GM23338 (cell line): ENCODE results near the gene ADAD2.

Experiments used
- CREB1 ChIP-seq: fragments of 250-450 bp; sonication (Bioruptor Pico); IDR thresholded peaks from 2 replicates; pipeline ENCODE4 v1.5.0; 2020; ENCODE audit warnings: low read depth, mild to moderate bottlenecking, moderate library complexity
- EZH2 ChIP-seq: fragments of 200-600 bp; sonication (generic); IDR thresholded peaks from one replicate; pipeline ENCODE4 v1.8.0; 2017; ENCODE audit warnings: antibody characterized with exemption, mild to moderate bottlenecking, low read depth; ENCODE audit not compliant: unreplicated experiment
- EZH2phosphoT487 ChIP-seq: fragments of 200-600 bp; sonication (generic); IDR thresholded peaks from one replicate; pipeline ENCODE4 v1.8.1; 2018; ENCODE audit warnings: antibody characterized with exemption; ENCODE audit not compliant: unreplicated experiment
- JUNB ChIP-seq: IDR thresholded peaks from one replicate; pipeline ENCODE4 v1.6.1; 2016; ENCODE audit warnings: antibody characterized with exemption; ENCODE audit not compliant: unreplicated experiment
- NANOG ChIP-seq: IDR thresholded peaks from 2 replicates; pipeline ENCODE4 v1.6.1; 2016; ENCODE audit warnings: antibody characterized with exemption, borderline replicate concordance
- POLR2AphosphoS5 ChIP-seq: IDR thresholded peaks from 2 replicates; pipeline ENCODE4 v1.6.1; 2016; ENCODE audit warnings: antibody characterized with exemption, low read depth
- STAT1 ChIP-seq: IDR thresholded peaks from one replicate; pipeline ENCODE4 v1.6.1; 2016; ENCODE audit warnings: antibody characterized with exemption; ENCODE audit not compliant: unreplicated experiment
- TF ChIP-seq, protein P1 (sequence below), 2 experiments: fragments of 200-600 bp in 1 of 2; sonication (generic) in 1 of 2; conservative IDR thresholded peaks; 2 replicates each; pipeline versions ENCODE4 v1.5.1 to v1.6.1; 2016 to 2017; ENCODE audit warnings: antibody characterized with exemption in 2 of 2, low read depth in 2 of 2, mild to moderate bottlenecking in 2 of 2, moderate library complexity in 1 of 2
- TF ChIP-seq, protein P2 (sequence below): IDR thresholded peaks from one replicate; pipeline ENCODE4 v1.6.1; 2018; ENCODE audit warnings: antibody characterized with exemption; ENCODE audit not compliant: unreplicated experiment

- TF ChIP-seq, protein P1, sequence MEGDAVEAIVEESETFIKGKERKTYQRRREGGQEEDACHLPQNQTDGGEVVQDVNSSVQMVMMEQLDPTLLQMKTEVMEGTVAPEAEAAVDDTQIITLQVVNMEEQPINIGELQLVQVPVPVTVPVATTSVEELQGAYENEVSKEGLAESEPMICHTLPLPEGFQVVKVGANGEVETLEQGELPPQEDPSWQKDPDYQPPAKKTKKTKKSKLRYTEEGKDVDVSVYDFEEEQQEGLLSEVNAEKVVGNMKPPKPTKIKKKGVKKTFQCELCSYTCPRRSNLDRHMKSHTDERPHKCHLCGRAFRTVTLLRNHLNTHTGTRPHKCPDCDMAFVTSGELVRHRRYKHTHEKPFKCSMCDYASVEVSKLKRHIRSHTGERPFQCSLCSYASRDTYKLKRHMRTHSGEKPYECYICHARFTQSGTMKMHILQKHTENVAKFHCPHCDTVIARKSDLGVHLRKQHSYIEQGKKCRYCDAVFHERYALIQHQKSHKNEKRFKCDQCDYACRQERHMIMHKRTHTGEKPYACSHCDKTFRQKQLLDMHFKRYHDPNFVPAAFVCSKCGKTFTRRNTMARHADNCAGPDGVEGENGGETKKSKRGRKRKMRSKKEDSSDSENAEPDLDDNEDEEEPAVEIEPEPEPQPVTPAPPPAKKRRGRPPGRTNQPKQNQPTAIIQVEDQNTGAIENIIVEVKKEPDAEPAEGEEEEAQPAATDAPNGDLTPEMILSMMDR (conservative IDR thresholded peaks at IDR 0.05; ENCODE audit: low read depth in 2 of 2): no peak
- TF ChIP-seq EZH2 (no peak), POLR2AphosphoS5 (no peak), JUNB (no peak), STAT1 (no peak), CREB1 (no peak), EZH2phosphoT487 (no peak), NANOG (no peak)
- TF ChIP-seq, protein P2, sequence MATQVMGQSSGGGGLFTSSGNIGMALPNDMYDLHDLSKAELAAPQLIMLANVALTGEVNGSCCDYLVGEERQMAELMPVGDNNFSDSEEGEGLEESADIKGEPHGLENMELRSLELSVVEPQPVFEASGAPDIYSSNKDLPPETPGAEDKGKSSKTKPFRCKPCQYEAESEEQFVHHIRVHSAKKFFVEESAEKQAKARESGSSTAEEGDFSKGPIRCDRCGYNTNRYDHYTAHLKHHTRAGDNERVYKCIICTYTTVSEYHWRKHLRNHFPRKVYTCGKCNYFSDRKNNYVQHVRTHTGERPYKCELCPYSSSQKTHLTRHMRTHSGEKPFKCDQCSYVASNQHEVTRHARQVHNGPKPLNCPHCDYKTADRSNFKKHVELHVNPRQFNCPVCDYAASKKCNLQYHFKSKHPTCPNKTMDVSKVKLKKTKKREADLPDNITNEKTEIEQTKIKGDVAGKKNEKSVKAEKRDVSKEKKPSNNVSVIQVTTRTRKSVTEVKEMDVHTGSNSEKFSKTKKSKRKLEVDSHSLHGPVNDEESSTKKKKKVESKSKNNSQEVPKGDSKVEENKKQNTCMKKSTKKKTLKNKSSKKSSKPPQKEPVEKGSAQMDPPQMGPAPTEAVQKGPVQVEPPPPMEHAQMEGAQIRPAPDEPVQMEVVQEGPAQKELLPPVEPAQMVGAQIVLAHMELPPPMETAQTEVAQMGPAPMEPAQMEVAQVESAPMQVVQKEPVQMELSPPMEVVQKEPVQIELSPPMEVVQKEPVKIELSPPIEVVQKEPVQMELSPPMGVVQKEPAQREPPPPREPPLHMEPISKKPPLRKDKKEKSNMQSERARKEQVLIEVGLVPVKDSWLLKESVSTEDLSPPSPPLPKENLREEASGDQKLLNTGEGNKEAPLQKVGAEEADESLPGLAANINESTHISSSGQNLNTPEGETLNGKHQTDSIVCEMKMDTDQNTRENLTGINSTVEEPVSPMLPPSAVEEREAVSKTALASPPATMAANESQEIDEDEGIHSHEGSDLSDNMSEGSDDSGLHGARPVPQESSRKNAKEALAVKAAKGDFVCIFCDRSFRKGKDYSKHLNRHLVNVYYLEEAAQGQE: no peak
These were observed 10.3 kb upstream of the ADAD2 start for GRCh38 chr16:84180519-84181140.
